Activated T-helper 1 cell treated with anti-CD3 and anti-CD28 coated beads, Interleukin-2, amount 50 U/mL, for 16 hours (primary cell): ENCODE measurements around the gene TAS2R19.
"Not testable (repeated sequence)": the region's sequence is repeated elsewhere in the genome, so short reads cannot be mapped to it uniquely, and the experiment has no call there.

Experiments
- DNase-seq, 2 donors: peaks; one replicate each; pipeline ENCODE4 v3.0.0-alpha.2; 2020; ENCODE audit warnings: low read depth in 1 of 2, low spot score in 1 of 2

Gene TAS2R19, protein sequence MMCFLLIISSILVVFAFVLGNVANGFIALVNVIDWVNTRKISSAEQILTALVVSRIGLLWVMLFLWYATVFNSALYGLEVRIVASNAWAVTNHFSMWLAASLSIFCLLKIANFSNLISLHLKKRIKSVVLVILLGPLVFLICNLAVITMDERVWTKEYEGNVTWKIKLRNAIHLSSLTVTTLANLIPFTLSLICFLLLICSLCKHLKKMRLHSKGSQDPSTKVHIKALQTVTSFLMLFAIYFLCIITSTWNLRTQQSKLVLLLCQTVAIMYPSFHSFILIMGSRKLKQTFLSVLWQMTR

DNA sequence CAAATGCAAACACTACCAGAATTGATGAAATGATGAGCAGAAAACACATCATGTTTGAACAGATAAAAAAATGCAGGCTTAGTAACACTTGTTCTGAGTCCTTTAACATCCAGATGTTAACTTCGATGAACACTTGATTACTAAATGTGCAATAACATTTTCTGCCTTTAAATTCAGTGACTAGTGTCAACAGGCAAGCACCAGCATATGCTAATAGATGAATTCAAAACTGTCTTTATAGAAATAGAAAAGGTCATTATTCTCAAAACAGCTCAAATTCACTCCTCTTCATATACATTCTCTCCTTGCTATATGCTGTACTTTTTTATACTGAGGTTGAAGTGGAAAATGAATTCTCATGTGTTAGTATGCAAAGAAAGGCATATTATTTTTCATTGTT is at the start of gene TAS2R19:
Gene TAS2R19, minus strand, starts transcription at position 101 of the 400 bp plus-strand sequence. Its CDS starts 49 bp downstream, at position 52.
- no peak for DNase-seq

DNA sequence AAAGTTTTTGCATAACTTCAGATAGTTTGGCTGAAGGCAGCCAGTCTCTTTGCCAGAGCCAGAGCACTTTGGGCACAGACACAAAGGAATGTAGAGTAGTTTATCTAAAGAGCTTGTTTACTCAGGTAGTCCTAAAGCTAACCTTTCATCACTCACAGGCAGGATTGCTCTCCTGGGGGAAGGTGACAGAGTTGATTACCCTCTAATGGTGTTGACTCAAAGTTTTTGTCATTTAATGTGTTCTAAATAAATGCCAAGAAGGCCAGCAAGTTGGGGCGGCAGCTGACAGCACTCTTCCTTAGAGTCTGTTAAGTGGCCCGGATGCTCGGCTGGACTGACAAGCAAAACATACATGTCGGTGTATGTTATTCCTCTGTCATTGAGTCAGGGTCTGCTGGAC is 49.0 kb upstream of the TAS2R19 start:
- DNase-seq: no peak

DNA sequence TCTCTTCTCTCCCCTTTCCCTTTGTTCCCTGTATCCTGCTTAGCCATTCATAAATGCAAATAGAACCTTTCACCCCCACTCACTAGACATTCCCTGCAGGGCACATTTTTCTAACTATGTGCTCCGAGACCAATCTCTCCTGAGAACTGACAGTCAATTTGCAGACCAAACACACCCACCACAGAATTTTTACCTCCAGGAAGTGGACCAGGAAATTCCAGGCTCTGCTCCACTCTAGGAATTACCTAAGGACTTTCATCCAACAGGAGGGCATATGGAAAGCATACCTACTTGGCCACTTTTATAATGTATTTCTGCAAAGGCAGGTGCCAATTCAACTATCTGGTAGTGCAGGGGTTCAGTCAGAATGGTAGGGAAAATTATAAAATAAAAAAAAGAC is 48.6 kb upstream of the TAS2R19 start:
- no peak for DNase-seq

DNA sequence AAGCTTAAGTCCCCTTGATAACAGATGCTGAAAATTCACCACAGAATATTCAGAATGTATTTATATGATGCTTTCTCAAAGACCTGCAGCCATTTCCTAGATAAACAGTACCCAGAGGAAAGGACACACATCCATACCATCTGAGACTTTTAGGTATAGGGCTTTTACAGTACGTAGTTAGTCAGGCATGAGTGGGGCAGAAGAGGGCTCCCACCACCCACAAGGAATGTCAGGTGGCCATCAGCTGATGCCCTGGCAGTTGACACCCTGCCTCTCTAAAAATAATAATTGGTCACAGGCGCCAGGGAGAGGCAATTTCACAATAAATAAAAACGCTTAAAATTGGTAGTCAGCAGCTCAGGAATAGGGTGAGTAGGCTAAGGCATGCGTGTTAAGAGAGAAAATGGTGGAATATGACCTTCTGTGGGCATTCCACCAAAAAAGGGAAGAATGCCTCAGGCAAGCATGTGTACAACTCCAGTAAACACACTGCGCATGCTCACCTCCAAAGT is 47.5 kb upstream of the TAS2R19 start:
- DNase-seq: no peak

DNA sequence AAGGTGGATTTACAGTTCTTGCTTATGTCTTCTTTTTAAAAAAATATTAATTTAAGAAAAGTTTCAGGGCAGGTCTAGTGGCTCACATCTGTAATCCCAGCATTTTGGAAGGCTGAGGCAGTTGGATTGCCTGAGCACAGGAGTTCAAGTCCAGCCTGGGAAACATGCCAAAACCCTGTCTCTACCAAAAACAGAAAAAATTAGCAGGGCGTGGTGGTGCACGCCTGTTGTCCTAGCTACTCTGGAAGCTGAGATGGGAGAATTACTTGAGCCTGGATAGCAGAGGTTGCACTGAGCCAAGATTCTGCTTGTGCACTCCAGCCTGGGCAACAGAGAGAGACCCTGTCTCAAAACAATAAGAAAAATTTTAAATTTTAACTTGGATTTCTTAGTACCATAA is 45.1 kb upstream of the TAS2R19 start:
- DNase-seq: no peak

DNA sequence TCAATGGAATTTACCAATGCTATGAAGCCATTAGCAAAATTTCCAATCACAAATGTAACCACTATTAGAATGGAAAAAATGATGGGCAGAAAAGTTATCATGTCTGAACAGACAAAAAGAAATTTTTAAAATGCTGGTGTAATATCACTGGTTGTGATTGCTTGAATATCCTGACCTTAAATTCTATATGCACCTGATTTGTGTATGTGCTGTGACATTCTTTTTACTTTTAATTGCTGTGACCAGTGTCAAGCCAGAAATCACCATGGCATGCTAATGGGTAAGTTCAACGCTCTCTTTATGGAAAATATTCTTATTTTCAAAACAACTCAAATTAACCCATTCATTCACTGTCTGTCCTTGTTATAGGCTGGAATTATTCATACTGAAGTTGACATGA is 39.8 kb upstream of the TAS2R19 start, which contains the start of gene TAS2R46:
Gene TAS2R46, minus strand, starts transcription at position 101 of the 400 bp plus-strand sequence. Its CDS starts 0 bp downstream, at position 101.
- not testable (repeated sequence) for DNase-seq

DNA sequence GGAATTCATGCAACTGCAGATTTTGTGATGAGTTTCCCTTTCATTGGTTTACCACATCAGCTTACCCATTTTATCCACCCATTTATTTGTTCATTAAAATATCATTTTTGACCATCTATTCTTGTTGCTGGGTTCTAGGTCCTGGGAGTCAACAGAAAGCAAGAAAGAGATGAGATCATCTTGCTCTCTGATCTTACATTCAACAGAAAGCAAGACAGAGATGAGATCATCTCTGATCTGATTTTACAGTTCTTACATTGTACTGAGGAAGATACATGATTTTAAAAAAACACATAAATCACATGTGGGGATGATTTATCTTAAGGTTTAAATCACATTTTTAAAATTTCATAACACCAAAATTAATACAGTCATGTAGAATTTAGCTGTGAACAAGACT is 37.4 kb upstream of the TAS2R19 start:
- DNase-seq: no peak

DNA sequence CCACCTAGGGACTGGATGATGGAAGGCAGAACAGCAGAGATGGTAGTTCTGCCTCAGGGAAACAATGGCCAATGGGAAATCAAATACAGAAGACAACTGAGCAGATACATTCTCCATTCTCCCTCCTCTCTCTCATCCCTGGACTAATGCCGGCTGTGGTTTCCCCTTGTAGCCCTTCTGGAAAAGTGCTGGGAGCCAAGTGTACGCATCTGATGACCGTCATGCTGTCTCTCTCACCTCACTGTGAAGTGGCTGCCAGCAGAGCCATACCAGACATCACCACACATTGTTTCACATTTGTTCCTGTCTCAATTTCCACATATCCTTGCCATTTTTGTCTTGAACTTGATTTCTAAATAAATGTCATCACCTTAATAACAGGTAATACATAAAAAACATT is 36.6 kb upstream of the TAS2R19 start:
- DNase-seq: no peak

DNA sequence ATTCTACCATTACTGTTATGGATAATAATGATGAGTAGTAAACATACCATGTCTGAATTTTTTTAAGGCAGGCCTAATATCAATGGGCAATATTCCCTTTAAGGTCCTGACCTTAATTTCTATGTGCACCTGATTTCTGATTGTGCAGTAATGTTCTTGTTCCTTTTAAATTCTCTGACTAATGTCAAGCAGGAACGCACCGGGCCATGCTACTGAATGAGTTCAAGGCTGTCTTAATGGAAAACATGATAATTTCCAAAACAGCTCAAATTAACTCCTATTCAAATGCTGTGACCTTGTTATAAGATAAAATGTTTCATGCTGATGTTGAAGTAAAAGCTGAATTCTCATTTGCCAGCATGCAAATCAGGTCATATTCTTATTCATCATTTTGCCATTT is 32.9 kb upstream of the TAS2R19 start:
- no peak for DNase-seq

DNA sequence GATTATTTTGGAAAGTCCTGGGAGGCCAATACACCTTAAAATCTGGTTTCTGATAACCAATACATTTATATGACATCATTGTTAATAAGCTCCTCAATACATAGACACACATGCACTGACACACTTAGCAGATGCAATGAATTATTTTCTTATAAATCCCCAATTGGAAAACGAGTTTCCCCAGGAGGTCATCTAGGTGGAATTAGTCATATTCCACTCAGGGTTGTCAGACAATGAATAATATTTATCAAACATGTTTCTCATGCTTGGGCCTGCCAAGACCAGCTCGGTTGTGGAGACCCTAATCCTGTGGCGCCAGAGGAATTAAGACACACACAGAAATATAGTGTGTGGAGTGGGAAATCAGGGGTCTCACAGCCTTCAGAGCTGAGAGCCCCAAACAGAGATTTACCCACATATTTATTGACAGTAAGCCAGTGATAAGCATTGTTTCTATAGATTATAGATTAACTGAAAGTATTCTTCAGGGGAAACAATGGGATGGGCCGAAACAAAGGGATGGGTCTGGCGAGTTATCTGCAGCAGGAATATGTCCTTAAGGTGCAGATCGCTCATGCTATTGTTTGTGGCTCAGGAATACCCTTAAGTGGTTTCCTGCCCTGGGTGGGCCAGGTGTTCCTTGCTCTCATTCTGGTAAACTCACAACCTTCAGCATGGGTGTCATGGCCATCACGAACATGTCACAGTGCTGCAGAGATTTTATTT is 27.5 kb upstream of the TAS2R19 start:
- not testable (repeated sequence) for DNase-seq

DNA sequence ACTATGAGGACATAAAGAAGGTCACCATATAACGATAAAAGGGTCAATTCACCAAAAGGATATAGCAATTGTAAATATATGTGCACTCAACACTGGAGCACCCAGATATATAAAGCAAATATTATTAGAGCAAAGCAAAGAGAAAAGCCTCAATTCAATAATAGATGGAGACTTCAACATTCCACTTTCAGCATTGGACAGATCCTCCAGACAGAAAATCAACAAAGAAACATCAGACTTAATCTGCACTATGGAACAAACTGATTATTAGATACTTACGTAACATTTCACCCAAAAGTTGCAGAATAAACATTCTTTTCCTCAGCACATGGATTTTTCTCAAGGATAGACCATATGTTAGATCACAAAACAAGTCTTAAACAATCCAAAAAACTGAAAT is 18.9 kb upstream of the TAS2R19 start:
- DNase-seq: not testable (repeated sequence)

DNA sequence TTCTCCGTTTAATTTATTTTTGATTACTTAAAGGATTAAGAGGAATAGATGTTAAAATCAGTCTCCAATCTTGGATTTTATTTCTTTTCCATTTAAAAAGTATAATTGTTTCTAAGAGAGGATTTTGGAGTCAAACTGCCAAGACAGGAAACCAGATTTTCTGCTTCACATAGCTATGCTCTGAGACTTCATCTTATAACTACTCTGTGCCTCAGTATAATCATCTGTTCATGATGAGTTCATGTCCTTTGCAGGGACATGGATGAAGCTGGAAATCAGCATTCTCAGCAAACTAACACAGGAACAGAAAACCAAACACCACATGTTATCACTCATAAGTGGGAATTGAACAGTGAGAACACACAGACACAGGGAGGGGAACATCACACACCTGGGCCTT is 17.7 kb upstream of the TAS2R19 start:
- DNase-seq: no peak

DNA sequence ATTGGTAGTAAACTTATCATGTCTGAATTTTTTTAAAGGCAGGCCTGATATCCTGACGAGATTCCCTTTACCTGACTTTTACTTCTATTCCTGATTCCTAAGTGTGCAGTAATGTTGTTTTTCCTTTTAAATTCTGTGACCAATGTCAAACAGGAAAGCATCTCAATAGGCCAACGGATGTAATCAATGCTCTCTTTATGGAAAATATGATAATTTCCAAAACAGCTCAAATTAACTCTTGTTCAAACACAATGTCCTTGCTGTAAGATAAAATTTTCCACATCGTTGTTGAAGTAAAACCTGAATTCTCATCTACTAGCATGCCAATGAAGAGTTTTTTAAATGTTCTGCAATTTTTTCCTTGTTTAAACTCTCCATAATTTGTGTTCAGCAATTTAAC is 16.8 kb upstream of the TAS2R19 start:
- no peak for DNase-seq

DNA sequence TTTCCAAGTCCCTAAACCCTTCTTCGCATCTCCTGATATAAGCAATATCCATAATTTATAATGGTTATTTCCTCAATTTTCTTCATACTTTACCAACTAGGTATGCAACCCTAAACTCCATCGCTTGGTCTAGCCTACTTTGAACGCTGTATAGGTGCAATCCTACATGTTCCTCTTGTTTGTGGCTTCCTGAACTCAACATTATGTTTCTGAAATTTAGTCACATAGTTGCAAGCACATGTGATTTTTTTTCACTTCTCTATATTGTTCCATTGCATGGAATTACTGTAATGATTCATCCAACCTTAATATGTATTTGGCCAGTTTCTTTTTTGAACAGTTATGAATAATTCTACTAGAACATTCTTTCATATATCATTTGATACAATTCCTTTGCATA is 11.5 kb upstream of the TAS2R19 start:
- not testable (repeated sequence) for DNase-seq

DNA sequence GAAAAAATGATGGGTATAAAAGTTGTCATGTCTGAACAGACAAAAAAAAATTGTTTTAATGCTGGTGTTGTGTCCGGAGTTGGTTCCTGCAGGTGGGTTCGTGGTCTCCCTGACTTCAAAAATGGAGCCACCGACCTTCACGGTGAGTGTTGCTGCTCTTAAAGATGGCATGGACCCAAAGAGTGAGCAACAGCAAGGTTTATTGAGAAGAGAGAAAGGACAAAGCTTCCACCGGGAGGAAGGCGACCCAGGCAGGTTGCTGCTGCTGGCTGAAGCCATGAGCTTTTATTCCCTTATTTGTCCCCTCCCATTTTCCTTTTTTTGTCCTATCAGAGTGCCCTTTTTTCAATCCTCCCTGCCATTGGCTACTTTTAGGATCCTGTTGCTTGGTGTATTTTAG is 8.9 kb upstream of the TAS2R19 start, which contains the start of gene TAS2R31:
Gene TAS2R31, minus strand, starts transcription at position 101 of the 400 bp plus-strand sequence. Its CDS starts 72 bp downstream, at position 29.
- DNase-seq: no peak

DNA sequence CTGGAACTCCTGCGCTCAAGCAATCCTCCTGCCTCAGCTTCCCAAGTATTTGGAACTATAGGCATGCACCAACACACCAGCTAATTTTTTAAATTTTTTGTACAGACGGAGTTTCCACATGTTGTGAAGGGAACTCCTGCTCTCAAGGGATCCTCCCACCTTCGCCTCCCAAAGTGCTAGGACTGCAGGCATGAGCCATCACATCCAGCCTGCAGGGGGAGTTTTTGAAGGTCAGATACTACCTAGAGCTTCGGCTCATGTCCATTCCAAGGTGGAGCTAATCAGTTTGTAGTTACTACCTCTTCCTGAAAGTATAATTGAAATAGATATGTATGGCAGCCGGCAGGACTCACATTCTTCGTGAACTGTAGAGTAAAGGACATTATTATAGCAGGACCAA is 3.7 kb upstream of the TAS2R19 start:
- no peak for DNase-seq

DNA sequence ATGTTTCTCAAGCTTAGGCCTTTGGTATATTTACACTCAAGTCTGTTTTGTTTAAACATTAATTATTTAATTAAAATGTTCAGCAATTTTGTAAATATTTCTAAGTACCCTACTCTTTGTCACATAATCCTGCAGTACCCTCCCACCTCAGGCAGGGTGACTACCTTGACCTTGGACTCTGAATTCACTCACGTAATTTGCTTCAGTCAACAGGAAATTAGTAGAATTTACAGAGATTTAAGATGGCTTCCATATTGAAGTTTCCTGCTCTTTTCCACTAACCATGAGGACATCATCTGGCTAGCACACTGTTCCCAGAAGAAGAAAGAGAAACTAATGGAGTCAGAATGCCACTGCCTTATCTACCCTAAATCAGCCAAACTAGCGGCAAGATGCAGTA is 967 bp upstream of the TAS2R19 start:
- DNase-seq: no peak

DNA sequence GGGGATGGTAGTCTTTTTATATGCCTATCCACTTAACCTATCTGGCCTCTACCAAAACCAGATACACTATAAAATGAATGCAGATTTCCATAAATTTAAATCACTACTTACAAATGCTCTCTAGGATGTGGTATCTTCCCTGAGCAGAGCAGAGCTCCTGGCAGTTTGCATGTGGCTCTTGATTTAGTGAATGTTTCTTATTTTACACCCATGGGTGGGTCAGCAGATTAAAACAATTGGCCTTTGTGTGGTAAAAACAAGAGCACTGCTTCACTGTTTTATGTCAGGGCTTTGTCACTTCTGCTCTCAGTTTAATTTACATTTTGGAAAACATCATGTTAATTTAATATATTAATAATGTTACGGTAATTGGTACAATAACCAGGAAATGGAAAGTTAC is 5.5 kb downstream of the TAS2R19 start:
- no peak for DNase-seq

DNA sequence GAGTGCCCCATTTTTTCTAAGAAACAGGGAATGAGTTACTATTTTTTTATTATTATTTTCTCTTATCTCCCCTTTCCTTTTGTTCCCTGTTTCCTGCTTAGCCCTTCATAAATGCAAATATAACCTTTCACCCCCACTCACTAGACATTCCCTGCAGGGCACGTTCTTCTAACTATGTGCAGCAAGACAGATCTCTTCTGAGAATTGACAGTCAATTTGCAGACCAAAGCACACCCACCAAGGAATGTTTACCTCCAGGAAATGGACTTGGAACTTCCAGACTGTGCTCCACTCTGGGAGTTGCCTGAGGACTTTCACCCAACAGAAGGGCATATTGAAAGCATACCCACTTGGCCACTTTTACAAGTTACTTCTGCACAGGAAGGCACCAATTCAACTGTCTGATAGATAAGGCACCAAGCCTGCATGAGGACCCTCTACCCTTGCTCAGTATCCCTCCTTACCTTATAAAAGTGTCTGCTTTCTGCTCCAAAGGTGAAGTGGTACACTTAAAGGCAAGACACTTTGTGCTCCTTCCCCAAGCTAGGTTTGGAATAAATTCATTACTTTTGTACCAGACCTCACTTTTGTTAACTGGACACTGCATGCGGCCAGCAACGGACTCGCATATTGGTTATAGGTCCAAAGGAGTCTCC is 6.5 kb downstream of the TAS2R19 start:
- no peak for DNase-seq

DNA sequence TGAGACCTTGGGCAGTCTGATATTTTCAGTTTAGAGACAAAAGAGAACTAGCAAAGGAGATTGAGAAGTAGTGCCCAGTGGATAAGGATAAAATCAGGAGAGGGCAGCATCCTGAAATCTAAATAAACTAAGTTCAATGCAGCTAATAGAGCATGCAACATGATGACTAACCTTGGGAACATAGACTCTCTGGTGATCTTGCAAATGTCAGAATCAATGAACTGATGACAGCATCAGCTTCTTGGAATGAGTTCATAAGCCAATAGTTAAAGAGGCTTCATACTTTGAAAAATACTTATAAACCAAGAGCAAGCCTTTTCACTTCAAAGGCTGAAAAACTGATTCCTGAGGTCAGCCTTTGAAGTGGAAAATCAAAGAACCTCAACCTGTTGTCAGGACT is 8.2 kb downstream of the TAS2R19 start:
- DNase-seq: no peak

DNA sequence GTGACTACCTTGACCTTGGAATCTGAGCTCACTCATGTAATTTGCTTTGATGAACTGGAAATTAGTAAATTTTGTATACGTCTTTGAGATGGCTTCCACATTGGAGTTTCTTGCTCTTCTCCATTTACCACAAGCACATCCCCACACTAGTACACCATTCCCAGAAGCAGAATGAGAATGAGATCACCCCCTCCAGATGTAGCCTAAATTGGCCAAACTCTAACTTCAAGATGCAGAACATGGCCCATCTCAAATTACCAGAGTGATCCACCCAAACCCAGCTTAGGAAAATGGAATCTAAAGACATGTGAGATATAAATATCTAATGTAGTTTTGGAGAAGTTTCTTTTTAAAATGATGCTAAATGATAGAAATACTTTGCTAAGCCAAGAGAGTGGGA is 14.8 kb downstream of the TAS2R19 start:
- no peak for DNase-seq

DNA sequence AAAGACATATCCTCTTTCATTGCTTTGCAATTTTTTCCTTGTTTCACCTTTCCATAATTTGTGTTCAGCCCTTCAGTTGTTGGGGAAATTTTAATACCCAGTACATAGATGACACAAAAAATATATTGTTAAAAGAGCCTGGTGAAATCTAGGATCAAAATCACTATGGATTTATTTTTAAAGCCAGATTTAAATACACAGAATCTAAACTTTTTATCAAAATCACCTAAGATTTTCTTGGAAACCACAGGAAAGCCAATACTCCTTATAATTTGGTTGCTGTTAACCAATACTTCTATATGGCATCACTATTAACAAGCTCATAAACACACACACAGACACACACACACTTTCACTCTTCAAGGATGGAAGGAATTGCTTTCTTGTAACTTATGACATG is 24.2 kb downstream of the TAS2R19 start, which contains the start of gene TAS2R20:
Gene TAS2R20, minus strand, starts transcription at position 101 of the 400 bp plus-strand sequence. CDS start 429 bp downstream, outside the sequence.
- no peak for DNase-seq
